ENCODE measurements around the gene MLF2.
"Not testable (repeated sequence)": the region's sequence is repeated elsewhere in the genome, so short reads cannot be mapped to it uniquely, and the experiment has no call there.

DNA sequence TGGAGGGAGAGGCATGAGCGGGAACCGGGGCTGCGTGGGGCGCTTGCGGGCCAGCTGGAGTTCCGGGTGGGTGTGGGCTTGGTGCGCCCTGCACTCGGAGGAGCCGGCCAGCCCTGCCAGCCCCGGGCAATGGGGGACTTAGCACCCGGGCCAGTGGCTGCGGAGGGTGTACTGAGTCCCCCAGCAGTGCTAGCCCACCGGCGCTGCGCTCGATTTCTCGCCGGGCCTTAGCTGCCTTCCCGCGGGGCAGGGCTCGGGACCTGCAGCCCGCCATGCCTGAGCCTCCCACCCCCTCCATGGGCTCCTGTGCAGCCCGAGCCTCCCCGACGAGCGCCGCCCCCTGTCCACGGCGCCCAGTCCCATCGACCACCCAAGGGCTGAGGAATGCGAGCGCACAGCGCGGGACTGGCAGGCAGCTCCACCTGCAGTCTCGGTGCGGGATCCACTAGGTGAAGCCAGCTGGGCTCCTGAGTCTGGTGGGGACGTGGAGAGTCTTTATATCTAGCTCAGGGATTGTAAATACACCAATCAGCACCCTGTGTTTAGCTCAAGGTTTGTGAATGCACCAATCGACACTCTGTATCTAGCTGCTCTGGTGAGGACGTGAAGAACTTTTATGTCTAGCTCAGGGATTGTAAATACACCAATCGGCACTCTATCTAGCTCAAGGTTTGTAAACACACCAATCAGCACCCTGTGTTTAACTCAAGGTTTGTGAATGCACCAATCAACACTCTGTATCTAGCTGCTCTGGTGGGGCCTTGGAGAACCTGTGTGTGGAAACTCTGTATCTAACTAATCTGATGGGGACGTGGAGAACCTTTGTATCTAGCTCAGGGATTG lies 36.7 kb downstream of the MLF2 start:
- not testable (repeated sequence) for TF ChIP-seq SP1 (IDR thresholded peaks at IDR 0.05); SP1 (CRISPR knock-in tag; IDR thresholded peaks at IDR 0.05); ATF3 (CRISPR knock-in tag; IDR thresholded peaks at IDR 0.05); ZBTB39 (CRISPR knock-in tag; IDR thresholded peaks at IDR 0.05); ARNT (IDR thresholded peaks at IDR 0.05); RFXAP (CRISPR knock-in tag; IDR thresholded peaks at IDR 0.05; ENCODE audit: borderline replicate concordance); TAF1 (CRISPR knock-in tag; IDR thresholded peaks at IDR 0.05); NFE2 (CRISPR knock-in tag; IDR thresholded peaks at IDR 0.05)
- TF ChIP-seq, protein P1, sequence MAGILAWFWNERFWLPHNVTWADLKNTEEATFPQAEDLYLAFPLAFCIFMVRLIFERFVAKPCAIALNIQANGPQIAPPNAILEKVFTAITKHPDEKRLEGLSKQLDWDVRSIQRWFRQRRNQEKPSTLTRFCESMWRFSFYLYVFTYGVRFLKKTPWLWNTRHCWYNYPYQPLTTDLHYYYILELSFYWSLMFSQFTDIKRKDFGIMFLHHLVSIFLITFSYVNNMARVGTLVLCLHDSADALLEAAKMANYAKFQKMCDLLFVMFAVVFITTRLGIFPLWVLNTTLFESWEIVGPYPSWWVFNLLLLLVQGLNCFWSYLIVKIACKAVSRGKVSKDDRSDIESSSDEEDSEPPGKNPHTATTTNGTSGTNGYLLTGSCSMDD (CRISPR knock-in tag; IDR thresholded peaks at IDR 0.05) = not testable (repeated sequence)
